NCI-H2171 (cell line): ENCODE results near the gene STMN1.

Experiments
- DNase-seq: peaks from one replicate; lab custom pipeline; 2025; lab: John Stamatoyannopoulos, UW

The STMN1 gene

DNA sequence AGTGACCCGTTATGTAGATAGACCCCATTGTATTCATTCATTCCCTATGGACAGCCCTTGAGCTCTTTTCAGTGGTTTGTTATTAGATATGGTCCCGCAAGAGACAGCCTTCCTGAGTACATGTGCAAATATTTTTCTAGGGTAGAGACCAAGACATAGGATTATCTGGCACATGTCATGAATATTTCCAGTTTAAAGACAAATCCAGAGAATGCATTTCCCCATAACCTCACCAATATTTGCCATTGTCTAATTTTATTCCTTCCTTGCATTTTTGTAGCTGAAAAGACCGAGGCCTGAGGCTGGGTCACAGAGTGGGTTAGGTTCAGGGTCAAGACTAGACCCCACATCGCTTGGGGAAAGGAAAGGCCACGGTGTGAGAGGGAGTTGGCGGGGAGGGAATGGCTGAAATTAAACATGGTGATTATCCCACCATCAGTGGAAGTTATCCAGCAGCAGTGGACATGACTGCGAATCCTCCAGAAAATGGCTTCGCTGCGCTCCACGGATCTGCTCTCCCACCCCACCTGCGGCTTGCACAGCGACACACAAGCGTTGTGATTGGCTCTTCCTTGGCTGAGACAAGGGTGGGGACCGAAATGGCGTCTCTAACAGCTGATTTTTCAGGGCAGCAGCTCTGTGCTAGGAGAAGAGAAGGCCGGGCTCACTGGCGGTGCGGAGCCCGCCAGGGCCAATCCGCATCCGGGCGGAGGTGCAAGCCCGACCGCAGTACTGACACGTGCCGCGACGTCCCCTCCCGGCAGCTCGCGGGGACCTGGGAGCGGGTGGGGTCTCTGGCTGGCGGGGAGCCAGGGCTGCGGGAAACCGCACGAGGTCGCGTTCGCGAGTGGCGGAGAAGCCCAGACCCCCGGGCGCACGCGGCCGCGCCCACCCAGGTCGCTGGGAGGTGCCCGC is 16.1 kb upstream of the STMN1 start:
- DNase-seq, result no peak

DNA sequence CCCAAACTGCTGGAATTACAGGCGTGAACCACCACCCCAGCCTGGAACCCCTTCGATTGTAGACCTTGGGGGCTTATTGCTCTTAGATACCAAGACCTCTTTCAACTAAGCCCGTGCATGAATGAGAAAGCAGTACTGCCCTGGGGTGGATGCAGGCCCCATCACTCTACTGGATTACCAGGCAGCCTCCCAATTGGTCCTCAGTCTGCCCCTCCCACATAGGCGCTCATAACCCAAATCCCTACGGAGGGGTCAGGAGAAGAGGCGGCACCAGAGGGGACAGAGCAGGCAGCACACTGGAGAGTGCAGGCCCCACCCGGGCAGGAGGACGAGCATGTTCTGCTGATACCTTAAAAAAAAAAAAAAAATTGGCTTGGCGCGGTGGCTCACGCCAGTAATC is 12.4 kb upstream of the STMN1 start:
- no peak for DNase-seq

DNA sequence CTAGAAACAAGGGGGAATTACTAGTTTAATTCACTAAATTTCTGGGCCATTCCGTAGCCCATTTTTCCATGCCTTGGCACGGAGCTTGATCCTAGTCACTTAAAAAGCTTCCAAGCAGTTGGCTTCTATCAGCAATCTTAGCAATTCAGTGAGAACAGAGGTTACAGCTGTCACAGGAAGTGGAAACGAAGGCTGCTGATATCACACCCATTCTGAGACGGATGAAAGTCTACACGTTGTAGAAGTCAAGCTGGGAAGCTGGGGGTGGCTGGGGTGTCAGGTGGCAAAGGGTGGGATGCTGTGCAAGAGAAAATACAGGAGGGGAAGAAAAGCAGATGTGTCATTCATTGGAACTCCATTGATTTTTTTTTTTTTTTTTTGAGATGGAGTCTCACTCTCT is 11.8 kb upstream of the STMN1 start:
- DNase-seq, result peak; percentile 54

DNA sequence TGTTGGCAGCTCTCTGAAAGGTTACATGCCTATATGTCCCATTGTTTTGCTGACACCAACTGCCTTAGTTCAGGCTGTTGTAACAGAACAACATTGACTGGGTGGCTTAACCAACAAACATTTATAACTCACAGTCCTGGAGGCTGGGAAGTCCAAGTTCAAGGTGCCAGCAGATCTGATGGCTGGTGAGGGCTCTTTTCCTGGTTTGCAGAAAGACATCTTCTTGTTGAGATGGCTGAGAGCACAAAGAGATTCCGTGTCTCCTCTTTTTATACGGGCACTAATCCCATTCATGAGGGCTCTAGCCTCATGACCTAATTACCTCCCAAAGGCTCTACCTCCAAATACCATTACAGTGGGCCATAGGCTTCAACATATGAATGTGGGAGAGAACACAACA is 10.2 kb upstream of the STMN1 start:
- DNase-seq, result no peak

DNA sequence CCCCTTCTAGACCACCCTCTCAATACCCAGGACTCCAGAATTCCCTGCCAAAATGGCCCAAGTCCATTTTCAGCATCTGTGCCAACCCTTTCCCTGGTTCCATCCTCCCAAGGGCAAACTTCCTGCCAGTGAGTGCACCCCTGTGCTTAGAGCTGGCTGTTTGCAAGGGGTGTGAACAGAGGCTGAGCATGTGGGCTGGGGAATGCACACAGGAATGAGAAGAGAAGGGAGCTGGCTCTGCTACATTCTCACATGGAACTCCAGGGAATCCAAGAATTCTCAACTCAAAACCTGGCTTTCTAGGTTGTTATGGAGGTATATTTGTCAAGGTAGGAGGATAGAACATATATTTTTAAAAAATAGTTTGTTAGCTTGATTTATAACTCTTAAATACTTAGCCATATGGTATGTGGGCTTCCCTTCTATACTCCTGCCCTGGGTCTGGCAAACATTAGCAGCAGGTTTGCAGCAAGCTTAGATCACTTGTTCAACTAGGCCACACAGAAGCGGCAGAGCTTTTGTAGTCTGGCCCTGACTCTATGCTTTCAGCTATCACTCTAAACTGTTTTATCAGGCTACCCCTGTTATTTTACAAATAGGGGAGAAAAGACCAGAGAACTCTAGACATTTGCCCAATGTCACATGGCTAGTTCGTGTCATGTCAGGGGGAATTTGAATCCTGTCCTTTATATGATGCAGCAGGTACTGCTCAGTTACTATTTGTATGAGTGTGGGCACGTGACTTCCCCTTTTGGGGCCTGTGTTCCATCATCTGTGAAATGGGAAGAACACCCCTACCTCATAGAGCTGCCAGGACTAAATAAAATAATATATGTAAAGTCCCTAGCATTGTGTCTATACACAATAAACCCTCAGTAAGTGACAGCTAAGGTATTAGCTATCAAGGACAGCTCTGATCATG is 8.1 kb upstream of the STMN1 start:
- DNase-seq, result no peak

DNA sequence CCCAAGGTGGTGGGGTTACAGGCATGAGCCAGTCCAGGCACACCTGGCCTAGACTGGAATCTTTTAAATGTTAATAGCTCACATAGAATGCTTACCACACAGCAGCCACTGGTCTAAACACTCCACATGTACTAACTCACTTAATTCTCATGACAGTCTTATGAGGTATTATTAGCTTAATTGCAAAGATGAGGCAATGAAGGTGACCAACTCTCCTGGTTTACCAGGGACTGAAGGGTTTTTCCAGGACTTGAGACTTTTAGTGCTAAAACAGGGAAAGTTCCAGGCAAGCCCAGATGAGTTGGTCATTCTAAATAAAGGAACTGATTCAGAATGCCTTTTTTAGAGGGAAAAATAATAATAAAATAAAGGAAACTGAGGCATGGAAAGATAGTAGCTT is 7.0 kb upstream of the STMN1 start:
- no peak for DNase-seq

DNA sequence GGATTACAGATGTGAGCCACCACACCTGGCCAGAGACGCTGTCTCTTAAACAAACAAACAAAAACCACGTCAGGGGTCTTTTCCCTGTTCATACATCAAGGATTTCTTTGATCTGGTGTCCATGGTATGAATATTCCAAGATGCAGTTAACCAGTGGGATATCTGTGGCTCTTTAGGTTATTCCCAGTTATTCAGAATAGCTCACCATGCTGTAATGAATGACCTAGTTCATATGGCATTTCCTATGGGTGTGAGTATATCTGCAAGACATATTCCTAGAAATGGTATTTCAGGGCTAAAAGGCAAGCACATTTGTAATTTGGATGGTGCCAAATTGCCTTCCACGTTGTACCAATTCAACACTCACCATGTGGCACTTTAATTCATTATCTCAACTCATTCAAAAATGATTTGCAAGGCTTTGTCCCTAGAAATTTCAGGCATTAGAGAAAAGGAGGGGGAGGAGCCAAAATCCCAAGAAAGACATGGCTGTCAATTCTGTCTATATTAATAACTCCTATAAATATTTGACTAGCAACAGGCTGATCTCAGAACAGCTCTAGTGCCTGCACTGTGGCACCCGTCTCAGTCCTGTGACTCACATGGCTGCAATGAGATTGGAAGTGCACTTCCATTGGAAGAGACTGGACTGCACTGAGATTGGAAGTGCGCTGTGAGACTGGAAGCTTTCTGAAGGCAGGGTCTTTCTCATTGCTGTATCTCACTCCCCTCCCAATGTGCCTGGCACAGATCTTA is 6.0 kb upstream of the STMN1 start:
- DNase-seq, result no peak

DNA sequence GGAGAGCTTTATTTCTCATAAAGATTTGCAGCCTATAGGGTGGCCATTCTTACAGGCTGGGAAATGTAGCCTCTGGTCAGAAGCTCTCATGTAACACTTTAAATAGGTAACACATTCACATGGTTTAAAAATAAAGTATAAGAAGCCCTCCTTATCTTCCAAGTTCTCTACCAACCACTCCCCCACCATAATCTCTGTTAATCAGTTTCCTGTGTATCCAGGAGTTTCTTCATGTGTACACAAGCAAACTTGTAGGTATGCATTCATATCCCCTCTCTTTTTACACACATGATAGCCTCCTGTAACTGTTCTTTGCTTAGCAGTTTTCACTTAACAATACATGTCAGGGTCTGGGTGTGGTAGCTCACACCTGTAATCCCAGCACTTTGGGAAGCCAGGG is 4.9 kb upstream of the STMN1 start:
- no peak for DNase-seq

DNA sequence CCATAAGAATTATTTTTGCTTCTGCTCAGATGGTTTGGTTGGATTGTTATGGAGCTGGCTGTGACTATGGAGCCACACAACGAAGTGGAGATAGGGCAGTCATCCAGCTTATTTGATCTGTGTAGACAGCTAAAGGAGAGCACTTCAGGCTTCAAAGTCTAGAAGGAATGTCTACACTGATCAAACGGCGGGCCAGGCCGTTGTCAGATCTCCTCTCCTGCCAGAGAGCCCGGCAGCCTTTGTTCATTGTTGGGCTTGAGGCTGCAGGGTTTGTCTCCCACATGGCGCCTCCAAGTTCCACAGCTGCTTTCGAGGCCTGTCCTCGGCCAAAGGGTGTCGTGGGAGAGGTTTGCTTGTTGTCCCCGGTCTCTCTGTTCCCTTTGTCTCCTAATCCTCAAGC is 2.8 kb upstream of the STMN1 start:
- DNase-seq, result no peak

DNA sequence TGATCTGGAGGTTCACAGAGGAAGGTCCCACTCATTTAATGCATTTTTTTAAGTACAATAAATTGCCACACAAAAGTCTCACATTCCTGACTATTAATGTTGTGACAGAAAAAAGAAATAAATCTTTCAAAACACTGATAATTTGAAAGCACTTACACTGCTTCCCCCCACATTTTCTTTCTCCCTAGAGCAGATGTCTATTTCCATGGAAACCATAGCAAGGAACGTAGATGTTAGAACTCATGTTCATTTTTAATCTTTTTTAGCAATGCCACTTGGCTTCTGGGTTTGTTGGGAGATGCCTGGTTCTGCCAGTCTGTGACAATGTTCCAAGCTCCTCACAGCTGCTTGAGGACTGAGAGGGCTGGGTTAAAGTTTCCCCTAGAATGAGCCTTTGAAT is 1.9 kb upstream of the STMN1 start:
- DNase-seq, result no peak

DNA sequence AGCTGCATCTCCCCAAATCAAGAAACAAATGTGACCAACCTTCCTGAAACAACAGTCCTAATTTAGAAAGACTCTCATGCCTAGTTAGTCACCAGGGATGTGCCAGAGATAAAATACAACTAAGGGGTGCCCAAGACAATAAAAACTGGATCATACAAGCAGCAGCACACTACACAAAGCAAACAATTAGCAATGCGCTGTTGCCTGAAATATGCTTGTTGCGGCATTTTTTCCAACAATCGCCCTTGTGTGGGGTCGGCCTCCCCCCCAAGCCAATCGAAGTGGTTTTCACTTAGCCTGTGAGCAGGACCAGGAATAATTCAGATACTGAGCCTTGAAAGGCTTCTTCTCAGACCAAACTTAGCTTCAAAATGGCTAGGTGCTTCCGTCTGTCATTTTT is 1.4 kb upstream of the STMN1 start:
- DNase-seq, result no peak

DNA sequence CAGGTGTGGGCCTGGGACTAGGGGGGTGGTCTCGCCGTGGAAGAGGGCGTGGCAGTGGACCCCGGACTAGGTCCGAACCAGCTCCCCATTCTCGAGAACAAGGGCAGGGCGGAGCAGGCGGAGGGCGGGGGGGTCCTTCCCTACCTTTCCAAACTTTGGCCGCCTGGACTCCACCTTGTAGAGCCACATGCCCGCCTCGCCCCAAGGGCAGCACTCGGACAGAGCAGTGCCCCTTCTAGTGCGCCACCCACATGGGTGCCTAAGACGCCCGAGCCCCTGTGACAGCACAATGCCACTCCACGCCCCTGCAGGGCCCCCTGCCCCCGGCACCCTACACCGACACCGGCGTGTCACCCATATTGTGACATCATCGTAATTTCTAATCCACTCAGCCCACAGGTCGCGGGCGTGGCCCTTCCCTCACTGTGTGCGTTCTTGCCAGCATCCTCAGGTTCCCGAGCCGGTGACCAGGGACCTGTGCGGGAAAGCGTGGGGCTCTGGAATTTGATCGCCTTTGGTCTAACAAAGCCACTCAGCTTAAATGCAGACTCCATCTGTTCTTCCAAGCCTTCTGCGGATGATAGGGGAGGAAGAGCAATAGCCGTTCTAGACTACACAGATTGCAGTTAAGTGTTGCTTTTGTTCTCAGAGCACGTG is 553 bp upstream of the STMN1 start:
- DNase-seq, result peak; percentile 85

DNA sequence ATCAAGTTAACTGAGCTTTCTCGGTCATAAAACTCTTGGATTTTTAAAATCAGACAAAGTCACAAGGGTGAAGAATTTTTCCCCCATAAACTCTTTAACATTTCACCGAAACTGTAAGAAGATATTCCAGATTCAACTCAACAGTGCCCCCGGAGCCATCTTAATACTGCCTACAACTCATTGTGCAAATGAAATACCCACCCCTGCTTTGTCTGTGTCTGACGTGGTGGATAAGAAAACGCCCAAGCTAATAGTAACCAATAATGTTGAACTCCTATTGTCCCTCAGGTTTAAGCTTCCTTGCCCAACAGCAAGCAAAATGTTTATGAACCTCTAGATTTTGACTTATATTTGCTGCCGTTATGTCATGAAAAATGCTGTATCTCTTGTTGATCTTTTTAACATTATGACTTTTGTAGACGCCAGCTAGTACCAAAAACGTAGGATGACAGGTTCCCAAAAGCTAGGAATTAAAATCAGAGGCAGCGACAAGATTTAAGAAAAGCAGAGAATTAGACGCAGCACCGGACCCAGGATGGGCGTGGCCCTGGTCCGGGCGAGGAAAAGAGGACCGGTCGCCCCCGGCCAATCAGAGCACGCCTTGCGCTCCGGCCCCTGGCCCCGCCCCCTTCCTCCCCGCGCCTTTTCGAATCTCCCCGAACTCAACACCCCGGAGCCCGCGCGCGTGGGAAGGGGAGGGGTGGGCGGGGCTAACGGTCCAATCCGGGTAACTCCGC is 1.1 kb downstream of the STMN1 start:
- peak; percentile 96 for DNase-seq

DNA sequence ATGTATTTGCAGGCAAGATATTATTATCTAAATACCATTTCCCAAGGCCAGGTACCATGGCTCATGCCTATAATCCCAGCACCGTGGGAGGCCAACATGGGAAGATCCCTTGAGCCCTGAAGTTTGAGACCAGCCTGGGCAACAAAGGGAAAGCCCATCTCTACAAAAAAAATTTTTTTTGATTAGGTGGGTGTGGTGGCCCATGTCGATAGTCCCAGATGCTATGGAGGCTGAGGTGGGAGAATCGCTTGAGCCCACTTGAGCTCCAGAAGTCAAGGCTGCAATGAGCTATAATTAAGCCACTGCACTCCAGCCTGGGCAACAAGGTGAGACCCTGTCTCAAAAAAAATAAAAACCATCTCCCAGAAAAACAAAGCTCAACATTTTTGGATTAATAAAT is 2.2 kb downstream of the STMN1 start:
- no peak for DNase-seq

DNA sequence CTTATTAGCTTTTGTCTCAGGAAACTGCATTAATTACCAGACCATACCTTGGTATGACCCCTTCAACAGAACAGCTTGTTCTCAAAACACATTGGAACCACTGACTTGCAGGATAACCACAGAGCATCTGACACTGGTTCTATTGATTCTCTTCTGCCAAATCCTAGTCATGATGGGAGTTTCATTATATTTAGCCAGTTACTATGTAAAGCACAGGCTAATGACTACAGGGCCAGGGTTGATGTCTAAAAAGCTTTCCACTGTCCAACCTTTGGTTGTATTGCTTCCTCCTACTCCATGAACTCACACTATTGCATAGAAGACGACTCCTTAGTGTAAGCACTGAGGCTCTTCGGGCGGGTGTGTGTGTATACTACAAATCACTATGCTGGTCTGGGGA is 3.8 kb downstream of the STMN1 start:
- no peak for DNase-seq

DNA sequence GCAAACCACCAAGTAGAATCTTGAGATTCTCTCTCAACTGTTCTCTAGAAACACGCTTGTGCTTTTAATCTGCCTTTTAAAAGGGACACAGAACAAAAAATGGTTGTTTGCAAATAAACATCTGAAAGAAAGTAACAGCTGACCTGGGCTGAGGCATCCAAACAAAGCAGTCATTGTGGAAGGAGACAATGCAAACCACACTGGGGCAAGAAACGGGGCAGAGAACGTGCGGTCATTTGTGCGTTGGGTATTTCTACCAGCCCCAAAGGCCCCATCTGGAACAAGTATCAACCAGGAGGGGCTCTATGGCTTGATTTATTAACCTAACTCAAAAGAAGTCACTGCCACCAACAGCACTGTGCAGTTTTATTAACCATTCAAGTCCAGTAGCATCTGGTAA is 6.0 kb downstream of the STMN1 start:
- no peak for DNase-seq

DNA sequence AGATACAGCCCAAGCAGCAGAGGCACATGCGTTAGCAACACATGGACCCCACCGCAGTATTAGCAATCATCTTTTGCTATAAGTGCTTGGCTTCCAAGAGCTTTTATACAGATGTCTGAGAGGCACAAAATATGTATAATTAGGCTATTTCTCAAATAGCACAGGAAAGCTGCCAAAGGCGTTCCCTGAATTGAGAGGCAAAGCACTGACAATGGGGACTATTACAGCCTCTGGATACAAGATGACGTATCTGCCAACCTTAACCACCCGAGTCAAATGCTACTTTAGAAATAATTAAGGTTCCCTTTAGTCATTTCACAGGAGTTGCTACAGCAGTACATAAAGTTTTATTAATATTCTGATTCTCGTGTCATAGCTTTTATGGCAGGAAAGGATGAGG is 6.4 kb downstream of the STMN1 start:
- no peak for DNase-seq

DNA sequence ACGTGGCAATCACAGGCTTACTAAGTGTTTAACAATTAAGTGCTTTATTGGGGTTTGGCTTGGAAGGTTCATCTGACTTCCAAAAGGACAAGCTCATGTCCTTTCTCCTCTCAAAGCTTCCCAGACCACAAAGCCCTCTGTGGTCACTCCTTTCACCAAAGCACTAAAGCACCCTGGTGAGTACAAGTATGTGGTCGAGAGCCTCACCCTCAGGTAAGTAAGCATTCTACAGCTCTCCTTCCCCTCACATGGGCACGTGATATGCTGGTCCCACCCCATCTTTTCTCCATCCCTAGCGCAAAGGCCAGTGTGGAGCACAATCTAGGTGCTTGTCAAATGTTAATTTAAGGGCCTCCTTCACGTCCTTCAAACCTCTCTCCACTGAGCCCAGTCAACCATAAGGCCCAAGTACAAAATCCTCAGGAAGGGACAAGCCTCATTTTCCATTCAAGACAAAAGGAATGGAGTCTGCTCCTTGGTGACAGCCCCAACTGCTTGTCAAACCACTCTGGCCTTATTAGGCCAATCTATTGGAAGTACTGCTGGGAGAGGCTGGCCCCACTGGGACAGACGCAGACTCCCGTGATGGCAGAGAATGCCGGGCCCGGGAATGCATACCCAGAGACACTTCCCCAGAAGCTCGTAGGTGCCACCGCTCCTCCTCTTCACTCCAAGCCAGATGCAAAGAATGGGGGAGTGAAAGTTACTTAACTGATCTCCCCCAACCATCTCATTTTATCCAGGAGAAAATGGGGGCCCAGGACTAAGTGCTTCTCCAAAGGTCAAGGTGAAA is 7.8 kb downstream of the STMN1 start:
- no peak for DNase-seq

DNA sequence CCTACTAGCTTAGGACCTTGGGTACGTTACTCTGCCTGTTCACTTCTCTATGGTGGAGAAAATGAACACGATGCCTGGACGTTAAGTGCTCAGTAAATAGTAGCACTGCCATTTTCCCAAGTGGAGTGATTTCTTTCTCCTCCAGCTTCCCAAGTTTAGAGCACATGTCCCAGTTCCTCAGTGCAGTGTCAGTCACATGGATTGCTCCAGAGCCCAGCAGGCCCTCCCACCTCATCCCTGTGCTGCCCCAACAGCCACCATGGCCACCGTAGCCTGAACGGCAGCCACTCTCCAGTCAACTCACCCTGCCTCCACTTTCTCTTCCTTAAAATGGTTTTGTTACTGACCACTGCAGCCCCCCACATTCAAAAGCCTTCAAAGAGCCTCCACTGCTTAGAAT is 8.5 kb downstream of the STMN1 start:
- DNase-seq, result no peak

DNA sequence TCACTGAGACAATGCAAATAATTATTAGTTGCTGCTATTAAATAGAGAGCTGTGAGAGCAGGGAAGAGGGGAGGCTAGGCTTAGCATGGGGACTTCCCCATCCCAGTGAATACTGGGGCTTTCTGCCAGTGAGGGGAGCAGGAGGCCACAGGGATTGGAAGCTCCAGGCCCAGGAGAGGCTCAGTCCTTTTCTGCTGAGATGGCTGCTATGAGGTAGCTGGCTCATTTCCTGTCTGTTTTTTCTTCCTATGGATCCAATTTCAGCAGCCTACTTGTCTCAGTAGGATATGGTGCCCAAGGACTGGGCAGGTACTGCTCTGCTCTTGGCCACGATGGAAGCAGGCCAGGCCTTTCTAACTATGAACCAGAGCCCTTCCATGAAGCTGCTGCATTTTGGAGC is 10.0 kb downstream of the STMN1 start:
- DNase-seq, result no peak
